Adipocyte (in vitro differentiated cells): Measurements from ENCODE around the gene LIG3.
"Not testable (repeated sequence)": the region's sequence is repeated elsewhere in the genome, so short reads cannot be mapped to it uniquely, and the experiment has no call there.

Experiments used
- DNase-seq: peaks from one replicate; pipeline ENCODE4 v3.0.0-alpha.2; 2015; ENCODE audit warnings: low read depth
- H3K27me3 ChIP-seq: replicated peaks from 2 replicates; pipeline ENCODE4 v1.7.0; 2013; ENCODE audit warnings: mild to moderate bottlenecking, low read length, moderate library complexity; ENCODE audit not compliant: control insufficient read depth, insufficient read depth
- H3K36me3 ChIP-seq: 2 replicates; pipeline ENCODE4 v1.7.0; 2013; ENCODE audit warnings: low read length, mild to moderate bottlenecking, moderate library complexity; ENCODE audit not compliant: control insufficient read depth, insufficient read depth, severe bottlenecking
- H3K4me1 ChIP-seq: 2 replicates; pipeline ENCODE4 v1.7.0; 2013; ENCODE audit warnings: mild to moderate bottlenecking, low read length, moderate library complexity; ENCODE audit not compliant: control insufficient read depth, insufficient read depth
- H3K4me3 ChIP-seq: 2 replicates; pipeline ENCODE4 v1.7.0; 2013; ENCODE audit warnings: mild to moderate bottlenecking, low read length, moderate library complexity
- H3K9ac ChIP-seq: 2 replicates; pipeline ENCODE4 v1.7.0; 2013; ENCODE audit warnings: mild to moderate bottlenecking, low read length, moderate library complexity
- H3K9me3 ChIP-seq: 2 replicates; pipeline ENCODE4 v1.7.0; 2013; ENCODE audit warnings: mild to moderate bottlenecking, low read length, moderate library complexity; ENCODE audit not compliant: control insufficient read depth

LIG3 gene

GRCh38 chr17:34980353-34980680, at the start of gene LIG3:
Gene LIG3, plus strand, starts transcription at chr17:34980512. Its CDS starts 2,494 bp downstream, at chr17:34983006.
- Histone ChIP-seq H3K9me3 (no peaks in the 10 kb centered on the region), H3K27me3 (no peaks in the 10 kb centered on the region), H3K4me3 (peak within 1 kb of the TSS; percentile 84), H3K9ac (peak within 1 kb of the TSS; percentile 96), H3K36me3 (no peaks in the 10 kb centered on the region), H3K4me1 (peaks cover 18% of the 10 kb centered on the region)
- peak; percentile 97 for DNase-seq

- not testable (repeated sequence) for H3K27me3 ChIP-seq, H3K4me3 ChIP-seq, H3K36me3 ChIP-seq, H3K9me3 ChIP-seq, H3K4me1 ChIP-seq, H3K9ac ChIP-seq, DNase-seq
Measured at GRCh38 chr17:34950780-34951179, 29.5 kb upstream of the LIG3 start.

GRCh38 chr17:34958438-34958837, 21.9 kb upstream of the LIG3 start:
- H3K4me1 ChIP-seq, result peaks cover 22% of the 10 kb centered on the region
- no peaks in the 10 kb centered on the region for H3K27me3 ChIP-seq
- DNase-seq, result no peak
- no peak overlapping the region for H3K9ac ChIP-seq
- no peak overlapping the region for H3K4me3 ChIP-seq
- no peaks in the 10 kb centered on the region for H3K36me3 ChIP-seq
- no peaks in the 10 kb centered on the region for H3K9me3 ChIP-seq

- H3K9me3 ChIP-seq, result no peaks in the 10 kb centered on the region
- peak; percentile 99 for DNase-seq
- H3K4me3 ChIP-seq, result peak within 1 kb of the TSS; percentile 99
- no peaks in the 10 kb centered on the region for H3K27me3 ChIP-seq
- H3K36me3 ChIP-seq, result peaks cover 17% of the 10 kb centered on the region
- peaks cover 22% of the 10 kb centered on the region for H3K4me1 ChIP-seq
- H3K9ac ChIP-seq, result peak within 1 kb of the TSS; percentile 97
Measured at GRCh38 chr17:34961093-34961911, 19.0 kb upstream of the LIG3 start, which contains the start of the genes CCT6B and ZNF830. Gene CCT6B, minus strand, starts transcription at chr17:34961460. Its CDS starts 67 bp downstream, at chr17:34961393. Gene ZNF830, plus strand, starts transcription at chr17:34961540. Its CDS starts 27 bp downstream, at chr17:34961567.

- no peaks in the 10 kb centered on the region for H3K36me3 ChIP-seq
- H3K27me3 ChIP-seq, result no peaks in the 10 kb centered on the region
- H3K9ac ChIP-seq, result no peak overlapping the region
- no peak for DNase-seq
- no peaks in the 10 kb centered on the region for H3K9me3 ChIP-seq
- H3K4me3 ChIP-seq, result no peak overlapping the region
- peaks cover under 1% of the 10 kb centered on the region for H3K4me1 ChIP-seq
Measured at GRCh38 chr17:34974179-34974578, 6.1 kb upstream of the LIG3 start.

- H3K4me3 ChIP-seq, result no peak overlapping the region
- DNase-seq, result no peak
- H3K27me3 ChIP-seq, result no peaks in the 10 kb centered on the region
- H3K9me3 ChIP-seq, result no peaks in the 10 kb centered on the region
- H3K9ac ChIP-seq, result no peak overlapping the region
- H3K36me3 ChIP-seq, result no peaks in the 10 kb centered on the region
- peaks cover 8% of the 10 kb centered on the region for H3K4me1 ChIP-seq
Measured at GRCh38 chr17:34974794-34975785, 5.2 kb upstream of the LIG3 start.

- no peak for DNase-seq
- peak overlapping the region; percentile 84 for H3K4me3 ChIP-seq
- peak overlapping the region; percentile 96 for H3K9ac ChIP-seq
- H3K36me3 ChIP-seq, result no peaks in the 10 kb centered on the region
- no peaks in the 10 kb centered on the region for H3K9me3 ChIP-seq
- peaks cover 18% of the 10 kb centered on the region for H3K4me1 ChIP-seq
- no peaks in the 10 kb centered on the region for H3K27me3 ChIP-seq
Measured at GRCh38 chr17:34979153-34979552, 1.2 kb upstream of the LIG3 start.

- H3K27me3 ChIP-seq, result no peaks in the 10 kb centered on the region
- H3K4me1 ChIP-seq, result peaks cover 18% of the 10 kb centered on the region
- no peaks in the 10 kb centered on the region for H3K9me3 ChIP-seq
- peak overlapping the region; percentile 96 for H3K9ac ChIP-seq
- H3K4me3 ChIP-seq, result peak overlapping the region; percentile 84
- peak; percentile 27 for DNase-seq
- no peaks in the 10 kb centered on the region for H3K36me3 ChIP-seq
Measured at GRCh38 chr17:34979650-34980352, 511 bp upstream of the LIG3 start.

GRCh38 chr17:34980681-34981537, 597 bp downstream of the LIG3 start:
- Histone ChIP-seq H3K27me3 (no peaks in the 10 kb centered on the region), H3K4me3 (peak overlapping the region; percentile 84), H3K9me3 (no peaks in the 10 kb centered on the region), H3K36me3 (no peaks in the 10 kb centered on the region), H3K9ac (peak overlapping the region; percentile 96), H3K4me1 (peaks cover 18% of the 10 kb centered on the region)
- peak; percentile 90 for DNase-seq

- Histone ChIP-seq H3K36me3 (no peaks in the 10 kb centered on the region), H3K27me3 (no peaks in the 10 kb centered on the region), H3K9me3 (no peaks in the 10 kb centered on the region), H3K4me3 (peak overlapping the region; percentile 84), H3K9ac (peak overlapping the region; percentile 96), H3K4me1 (peaks cover 18% of the 10 kb centered on the region)
- peak; percentile 54 for DNase-seq
Measured at GRCh38 chr17:34981538-34982241, 1.4 kb downstream of the LIG3 start.
